ENCODE results near the gene CHTF18. TPM values are rescaled to one million over a fixed set of nuclear protein-coding genes. Genes with fewer than 3 reads are reported as not detected.

CHTF18 gene
- total and polyA plus RNA-seq, 2 of the 4 experiments (the other 2 are of a cell fraction), result 3.2 to 21.4 TPM

DNA sequence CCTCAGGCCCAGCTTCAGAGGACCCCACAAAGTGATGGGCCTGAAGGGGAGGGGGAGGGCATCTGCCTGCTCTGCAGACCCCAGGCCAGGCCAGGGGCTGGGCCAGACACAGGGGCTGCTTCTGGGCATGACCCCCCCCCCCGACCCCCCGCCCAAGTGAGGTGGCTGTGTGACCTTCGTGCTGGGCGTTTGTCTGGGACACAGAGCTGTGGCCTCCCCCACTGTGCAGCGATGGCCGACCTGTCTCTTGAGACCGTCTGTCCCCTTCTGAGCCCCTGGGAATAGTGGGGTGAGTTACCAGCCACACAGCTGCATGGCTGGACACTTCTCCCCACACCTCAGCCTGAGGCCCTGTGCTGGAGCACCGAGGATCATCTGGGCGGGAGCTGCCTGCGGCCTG, 47.0 kb downstream of the CHTF18 start:
- H3K4me2 ChIP-seq (ENCODE audit: low read depth, low read length), result no peak overlapping the region
- ChIA-PET CTCF (no interaction called here), POLR2A (ENCODE audit: unreplicated experiment) (interaction anchor here (0.7 kb wide), 1 partner anchor 8 kb away, joined by 6 read pairs; no protein-coding TSS in a partner anchor)
- H2BK5ac ChIP-seq (ENCODE audit: low read depth, low read length, poor library complexity, severe bottlenecking), result no peak overlapping the region
- no peaks in the 10 kb centered on the region for H3K36me3 ChIP-seq (ENCODE audit: control insufficient read depth, insufficient read depth, low read length)
- WGBS, 2 experiments (ENCODE audit: extremely low coverage in 2 of 2, insufficient read length in 1 of 2), result no CpG with 5 or more reads among the region's 10 CpGs
- no peak overlapping the region for H3K4me3 ChIP-seq (ENCODE audit: insufficient read depth, low read depth, low read length)
- H4K5ac ChIP-seq (ENCODE audit: low read depth, low read length), result no peak overlapping the region
- TF ChIP-seq USF2 (IDR thresholded peaks at IDR 0.05; ENCODE audit: low read depth, low read length), result no peak
- no peak for TF ChIP-seq MAFK (IDR thresholded peaks at IDR 0.05; ENCODE audit: low read depth, low read length)
- no peak for TF ChIP-seq NFE2L2 (IDR thresholded peaks at IDR 0.05; ENCODE audit: low read depth, low read length)
- no peak for TF ChIP-seq RAD21 (IDR thresholded peaks at IDR 0.05; ENCODE audit: low read length)
- no peak for TF ChIP-seq CHD1 (IDR thresholded peaks at IDR 0.05; ENCODE audit: low read depth, low read length)
- no peak for TF ChIP-seq RFX5 (IDR thresholded peaks at IDR 0.05; ENCODE audit: low read depth, low read length)
- TF ChIP-seq SMC3 (IDR thresholded peaks at IDR 0.05; ENCODE audit: low read depth, low read length), result no peak
- TF ChIP-seq, protein P1, sequence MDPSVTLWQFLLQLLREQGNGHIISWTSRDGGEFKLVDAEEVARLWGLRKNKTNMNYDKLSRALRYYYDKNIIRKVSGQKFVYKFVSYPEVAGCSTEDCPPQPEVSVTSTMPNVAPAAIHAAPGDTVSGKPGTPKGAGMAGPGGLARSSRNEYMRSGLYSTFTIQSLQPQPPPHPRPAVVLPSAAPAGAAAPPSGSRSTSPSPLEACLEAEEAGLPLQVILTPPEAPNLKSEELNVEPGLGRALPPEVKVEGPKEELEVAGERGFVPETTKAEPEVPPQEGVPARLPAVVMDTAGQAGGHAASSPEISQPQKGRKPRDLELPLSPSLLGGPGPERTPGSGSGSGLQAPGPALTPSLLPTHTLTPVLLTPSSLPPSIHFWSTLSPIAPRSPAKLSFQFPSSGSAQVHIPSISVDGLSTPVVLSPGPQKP (IDR thresholded peaks at IDR 0.05; ENCODE audit: borderline replicate concordance, low read depth, low read length), result no peak
- H4K20me1 ChIP-seq (ENCODE audit: insufficient read depth, low read length), result no peaks in the 10 kb centered on the region
- in situ Hi-C loops (cut with MboI; ENCODE audit: low sequenced_read_pairs) (no loop called here), intact Hi-C loops (cut with micrococcal nuclease) (no loop called here), dilution Hi-C loops (cut with HindIII; ENCODE audit: low sequenced_read_pairs, unreplicated experiment) (no loop called here)
- no peak overlapping the region for H3K4ac ChIP-seq (ENCODE audit: low read depth, low read length)
- no peaks in the 10 kb centered on the region for H3K9me1 ChIP-seq (ENCODE audit: insufficient read depth, low read length)
- no peak overlapping the region for H3K14ac ChIP-seq (replicated peaks; ENCODE audit: low read depth, low read length)
- H2AK9ac ChIP-seq (replicated peaks; ENCODE audit: low read depth, low read length, poor library complexity), result no peak overlapping the region
- no peak overlapping the region for H2BK120ac ChIP-seq (ENCODE audit: low read depth, low read length)
- no peak overlapping the region for H4K91ac ChIP-seq (ENCODE audit: insufficient read depth, low read depth, low read length)
- H2BK15ac ChIP-seq (ENCODE audit: low read depth, low read length), result no peak overlapping the region
- H3K9ac ChIP-seq (ENCODE audit: low read depth, low read length), result no peak overlapping the region
- no peak overlapping the region for H3K56ac ChIP-seq (ENCODE audit: extremely low read depth, insufficient read depth, low read length)
- BruUV-seq (replicated peaks), result no TSS peak
- H3K18ac ChIP-seq (ENCODE audit: low read depth, low read length), result no peak overlapping the region
- H3K79me1 ChIP-seq (ENCODE audit: low read depth in 1 of 2, low read length in 2 of 2), result no peaks in the 10 kb centered on the region
- no peak for DNase-seq
- no peak overlapping the region for H4K8ac ChIP-seq (ENCODE audit: low read depth in 2 of 2, low read length in 2 of 2)
- no peak overlapping the region for H3K23ac ChIP-seq (ENCODE audit: low read depth, low read length)
- H3K4me1 ChIP-seq (ENCODE audit: control insufficient read depth, insufficient read depth, low read length), result no peaks in the 10 kb centered on the region
- H3K9me3 ChIP-seq (ENCODE audit: control insufficient read depth, insufficient read depth, low read length), result peaks cover 23% of the 10 kb centered on the region
- no peak overlapping the region for H3K27ac ChIP-seq (ENCODE audit: insufficient read depth, low read length)
- no peak overlapping the region for H2AK5ac ChIP-seq (ENCODE audit: low read depth, low read length)
- no peaks in the 10 kb centered on the region; the same call in 1 of the 2 replicates for H3K27me3 ChIP-seq (ENCODE audit: control insufficient read depth, insufficient read depth, low read length)
- H2AFZ ChIP-seq (replicated peaks; ENCODE audit: low read length, poor library complexity), result no peak overlapping the region
- ATAC-seq (ENCODE audit: low read depth), result no peak
- H2BK20ac ChIP-seq (ENCODE audit: low read depth, low read length), result no peak overlapping the region
